Femur (tissue), 1 donor: ENCODE results near the gene LSM2.
A peak's percentile ranks its signal among the peaks of the same experiment; 100 is the strongest.
"Not testable (repeated sequence)": the region's sequence is repeated elsewhere in the genome, so short reads cannot be mapped to it uniquely, and the experiment has no call there.

Source experiments
- DNase-seq: peaks from one replicate; pipeline ENCODE4 v3.0.0-alpha.2; 2017

Gene LSM2

DNA sequence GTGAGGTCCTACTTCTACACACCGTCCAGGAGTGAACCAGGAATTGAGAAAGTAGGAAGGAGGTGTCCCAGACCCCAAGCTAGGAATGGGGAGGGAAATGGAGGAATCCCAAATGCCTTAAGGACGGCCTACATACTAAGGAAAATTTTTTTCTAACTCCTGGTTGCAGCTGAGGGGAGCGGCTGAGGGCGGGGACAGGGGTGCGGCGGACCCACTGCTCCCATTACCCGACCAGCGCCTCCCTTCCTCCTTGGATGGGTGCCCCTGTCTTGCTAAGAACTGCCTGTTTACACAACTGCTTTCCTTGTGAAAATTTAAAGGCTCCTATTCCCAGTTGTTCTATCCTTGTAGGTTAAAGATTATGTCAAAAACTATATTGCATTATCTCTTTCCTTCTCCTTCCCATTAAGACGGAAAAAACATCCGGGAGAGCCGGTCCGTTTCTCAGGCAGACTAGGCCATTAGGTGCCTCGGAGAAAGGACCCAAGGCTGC lies 20.1 kb upstream of the LSM2 start:
- DNase-seq, result peak; percentile 93

DNA sequence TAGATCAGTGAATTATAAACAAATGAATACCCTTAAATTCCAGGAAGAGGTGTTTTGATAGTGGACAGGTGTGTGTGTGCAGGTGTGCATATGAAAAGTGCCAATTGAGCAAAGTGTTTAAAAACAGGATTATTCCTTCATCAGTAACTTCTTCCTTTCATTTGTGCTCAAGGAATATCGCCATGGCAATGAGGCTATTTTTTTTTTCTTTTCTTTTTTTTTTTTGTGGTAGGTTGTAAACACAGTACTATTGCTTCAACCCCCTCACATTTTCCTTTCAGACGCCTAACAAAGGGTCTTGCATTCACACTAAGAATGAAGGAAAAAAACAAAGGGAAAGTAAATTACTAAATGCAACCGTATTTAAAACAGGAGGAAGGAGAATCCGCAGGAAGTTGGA lies 18.8 kb upstream of the LSM2 start:
- DNase-seq, result no peak

DNA sequence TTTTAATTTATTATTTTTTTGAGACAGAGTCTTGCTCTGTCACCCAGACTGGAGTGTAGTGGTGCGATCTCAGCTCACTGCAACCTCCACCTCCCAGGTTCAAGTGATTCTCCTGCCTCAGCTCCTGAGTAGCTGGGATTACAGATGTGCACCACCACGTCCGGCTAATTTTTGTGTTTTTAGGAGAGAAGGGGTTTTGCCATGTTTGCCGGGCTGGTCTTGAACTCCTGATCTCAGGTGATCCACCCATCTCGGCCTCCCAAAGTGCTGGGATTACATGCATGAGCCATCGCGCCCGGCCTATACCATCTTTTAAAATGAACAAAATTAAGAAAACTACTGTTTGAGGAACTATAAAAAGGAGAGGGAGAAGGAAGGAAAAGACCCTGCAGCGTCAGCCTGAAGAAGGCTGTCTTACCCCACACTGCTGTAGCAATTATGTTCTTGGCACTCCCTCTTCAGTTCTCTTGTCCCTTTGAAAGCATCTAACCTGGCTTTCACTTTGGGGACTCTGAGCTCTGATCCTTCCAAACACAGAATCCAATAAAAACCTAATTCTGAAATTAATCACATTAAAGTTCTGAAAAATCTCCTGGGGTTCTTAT lies 16.9 kb upstream of the LSM2 start:
- DNase-seq, result not testable (repeated sequence)

DNA sequence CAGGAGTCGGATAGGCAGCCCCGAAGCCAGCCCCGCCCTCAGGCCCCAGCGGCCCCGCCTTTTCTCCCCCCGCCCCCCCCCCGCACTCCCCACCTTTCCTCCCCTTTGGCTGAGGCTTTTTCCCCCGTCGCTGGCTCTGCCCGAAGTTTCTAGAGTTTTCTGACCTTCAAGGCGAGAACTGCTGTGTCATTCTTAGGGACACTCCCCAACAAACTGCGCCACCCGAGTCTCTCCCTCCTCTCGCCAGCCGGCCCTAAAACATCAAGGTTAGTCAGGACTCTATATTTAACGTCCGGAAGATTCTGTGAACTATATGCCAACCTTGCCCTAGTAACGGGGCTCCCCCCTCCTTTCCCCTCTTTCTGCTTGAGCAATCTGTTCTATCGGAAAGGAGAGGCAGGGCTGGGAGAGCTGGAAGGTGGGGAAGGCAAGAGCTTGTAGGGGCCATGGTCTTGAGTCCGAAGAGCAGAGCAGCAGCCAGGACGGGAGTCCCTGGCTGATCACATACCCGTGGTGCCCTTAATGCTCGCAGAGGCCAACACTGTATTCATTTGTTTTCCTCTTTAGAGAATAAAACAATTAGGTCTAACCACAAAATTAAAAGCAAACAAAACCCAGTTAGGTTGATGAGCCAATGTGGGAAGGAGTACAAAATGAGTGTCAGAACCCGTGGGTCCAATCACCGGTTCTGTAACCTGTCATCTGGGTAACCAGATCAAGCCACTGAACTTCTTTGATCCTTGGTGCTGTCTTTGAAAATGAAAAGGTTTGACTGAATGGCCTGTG lies 15.5 kb upstream of the LSM2 start:
- peak; percentile 89 for DNase-seq

DNA sequence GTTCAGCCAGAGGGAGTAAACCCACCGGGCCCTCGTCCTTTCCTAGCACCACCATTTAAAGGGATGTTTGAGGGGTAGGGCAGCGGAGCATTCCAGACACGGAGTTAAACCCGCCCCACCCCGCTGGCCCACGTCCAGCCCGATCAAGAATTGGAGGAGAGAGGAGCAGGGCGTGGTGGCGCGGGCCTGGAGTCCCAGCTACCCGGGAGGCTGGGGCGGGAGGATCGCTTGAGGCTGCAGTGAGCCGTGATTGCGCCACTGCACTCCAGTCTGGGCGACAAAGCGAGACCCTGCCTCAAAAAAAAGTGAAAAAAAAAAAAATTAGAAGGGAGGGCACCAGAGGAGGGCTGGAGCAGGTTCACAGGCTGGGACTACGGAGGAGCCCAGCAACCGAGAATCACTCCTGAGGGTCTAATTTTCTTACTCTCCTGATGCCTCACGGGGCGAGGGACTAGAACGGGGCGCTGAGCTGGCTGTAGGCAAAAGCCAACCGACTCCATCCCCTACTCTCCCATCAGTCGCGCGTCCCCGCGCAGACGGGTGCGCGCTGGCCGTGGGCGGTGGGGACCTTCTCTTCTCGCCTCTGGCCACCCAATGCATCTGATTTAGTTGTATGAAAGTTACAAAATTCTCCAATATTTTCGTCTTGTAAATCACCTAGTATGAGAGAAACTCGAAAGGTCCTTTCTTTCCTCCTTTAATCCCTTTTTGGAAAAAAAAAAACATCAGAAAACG lies 14.7 kb upstream of the LSM2 start:
- peak; percentile 65 for DNase-seq

DNA sequence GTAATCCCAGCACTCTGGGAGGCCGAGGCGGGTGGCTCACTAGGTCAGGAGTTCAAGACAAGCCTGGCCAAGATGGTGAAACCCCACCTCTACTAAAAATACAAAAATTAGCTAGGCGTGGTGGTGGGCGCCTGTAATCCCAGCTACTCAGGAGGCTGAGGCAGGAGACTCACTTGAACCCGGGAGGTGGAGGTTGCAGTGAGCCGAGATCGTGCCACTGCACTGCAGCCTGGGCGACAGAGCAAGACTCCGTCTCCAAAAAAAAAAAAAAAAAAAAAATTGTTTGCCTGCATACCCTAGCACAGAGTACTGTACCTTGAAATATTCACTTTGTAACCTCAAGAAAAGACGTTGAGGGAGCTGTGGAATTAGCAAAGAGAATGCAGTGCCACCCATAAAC lies 13.6 kb upstream of the LSM2 start:
- not testable (repeated sequence) for DNase-seq

DNA sequence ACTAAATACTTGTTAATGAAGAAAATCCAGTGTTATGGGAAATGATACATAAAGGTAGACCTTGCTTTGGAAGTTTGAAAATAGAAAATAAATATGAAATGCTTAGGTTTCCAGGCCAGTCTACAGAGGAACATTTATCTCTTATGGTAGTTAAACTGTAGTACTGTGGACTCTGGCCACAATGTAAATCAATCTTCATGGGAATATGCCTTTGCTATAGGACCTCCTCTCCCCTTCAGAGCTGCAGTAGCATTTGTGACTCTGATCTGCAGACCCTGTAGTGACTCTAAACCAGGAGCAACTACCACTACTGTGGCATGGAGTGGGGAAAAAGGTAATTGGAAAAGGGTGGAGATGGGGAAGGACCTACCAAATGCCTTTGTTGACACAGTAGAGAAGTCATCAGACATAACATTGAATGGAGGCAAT lies 13.1 kb upstream of the LSM2 start:
- no peak for DNase-seq

DNA sequence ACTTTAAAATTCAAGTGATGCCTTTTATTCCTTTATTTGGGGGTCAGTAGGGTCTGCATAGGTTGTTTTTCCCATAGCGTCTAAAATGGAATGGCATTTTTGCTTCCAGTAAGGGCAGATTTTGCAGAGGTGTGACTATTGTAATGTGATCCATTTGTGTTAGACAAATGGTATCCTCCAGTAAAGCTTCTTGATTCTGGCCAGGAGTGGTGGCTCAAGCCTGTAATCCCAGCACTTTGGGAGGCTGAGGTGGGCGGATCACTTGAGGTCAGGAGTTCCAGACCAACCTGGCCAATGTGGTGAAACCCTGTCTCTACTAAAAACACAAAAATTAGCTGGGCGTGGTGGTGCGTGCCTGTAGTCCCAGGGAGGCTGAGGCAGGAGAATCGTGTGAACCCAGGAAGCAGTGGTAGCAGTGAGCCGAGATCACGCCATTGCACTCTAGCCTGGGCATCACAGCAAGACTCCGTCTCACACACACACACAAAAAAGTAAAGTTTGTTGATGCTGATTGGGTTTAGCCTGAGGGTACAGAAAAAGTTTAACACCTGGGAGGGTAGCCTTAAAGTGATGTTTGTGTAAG lies 11.3 kb upstream of the LSM2 start:
- not testable (repeated sequence) for DNase-seq

DNA sequence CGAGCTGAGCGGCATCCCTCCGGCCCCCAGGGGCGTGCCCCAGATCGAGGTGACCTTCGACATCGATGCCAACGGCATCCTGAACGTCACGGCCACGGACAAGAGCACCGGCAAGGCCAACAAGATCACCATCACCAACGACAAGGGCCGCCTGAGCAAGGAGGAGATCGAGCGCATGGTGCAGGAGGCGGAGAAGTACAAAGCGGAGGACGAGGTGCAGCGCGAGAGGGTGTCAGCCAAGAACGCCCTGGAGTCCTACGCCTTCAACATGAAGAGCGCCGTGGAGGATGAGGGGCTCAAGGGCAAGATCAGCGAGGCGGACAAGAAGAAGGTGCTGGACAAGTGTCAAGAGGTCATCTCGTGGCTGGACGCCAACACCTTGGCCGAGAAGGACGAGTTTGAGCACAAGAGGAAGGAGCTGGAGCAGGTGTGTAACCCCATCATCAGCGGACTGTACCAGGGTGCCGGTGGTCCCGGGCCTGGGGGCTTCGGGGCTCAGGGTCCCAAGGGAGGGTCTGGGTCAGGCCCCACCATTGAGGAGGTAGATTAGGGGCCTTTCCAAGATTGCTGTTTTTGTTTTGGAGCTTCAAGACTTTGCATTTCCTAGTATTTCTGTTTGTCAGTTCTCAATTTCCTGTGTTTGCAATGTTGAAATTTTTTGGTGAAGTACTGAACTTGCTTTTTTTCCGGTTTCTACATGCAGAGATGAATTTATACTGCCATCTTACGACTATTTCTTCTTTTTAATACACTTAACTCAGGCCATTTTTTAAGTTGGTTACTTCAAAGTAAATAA lies 10.6 kb upstream of the LSM2 start:
- not testable (repeated sequence) for DNase-seq

DNA sequence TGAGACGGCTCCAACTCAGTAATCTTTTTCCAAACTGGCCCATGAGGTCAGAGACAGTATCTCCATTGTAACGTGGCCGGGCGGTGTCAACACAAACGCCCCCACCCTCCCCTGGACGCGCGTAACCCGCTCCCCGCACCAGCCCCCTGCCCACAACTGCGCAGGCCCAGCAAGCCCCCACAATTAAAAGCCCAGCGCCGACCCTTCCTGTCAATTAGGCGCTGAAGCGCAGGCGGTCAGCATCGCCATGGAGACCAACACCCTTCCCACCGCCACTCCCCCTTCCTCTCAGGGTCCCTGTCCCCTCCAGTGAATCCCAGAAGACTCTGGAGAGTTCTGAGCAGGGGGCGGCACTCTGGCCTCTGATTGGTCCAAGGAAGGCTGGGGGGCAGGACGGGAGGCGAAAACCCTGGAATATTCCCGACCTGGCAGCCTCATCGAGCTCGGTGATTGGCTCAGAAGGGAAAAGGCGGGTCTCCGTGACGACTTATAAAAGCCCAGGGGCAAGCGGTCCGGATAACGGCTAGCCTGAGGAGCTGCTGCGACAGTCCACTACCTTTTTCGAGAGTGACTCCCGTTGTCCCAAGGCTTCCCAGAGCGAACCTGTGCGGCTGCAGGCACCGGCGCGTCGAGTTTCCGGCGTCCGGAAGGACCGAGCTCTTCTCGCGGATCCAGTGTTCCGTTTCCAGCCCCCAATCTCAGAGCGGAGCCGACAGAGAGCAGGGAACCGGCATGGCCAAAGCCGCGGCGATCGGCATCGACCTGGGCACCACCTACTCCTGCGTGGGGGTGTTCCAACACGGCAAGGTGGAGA lies 8.5 kb upstream of the LSM2 start, which contains the start of the genes HSPA1A and HSPA1L:
HSPA1A (plus strand) TSS at position 519 of the 814 bp plus-strand sequence; CDS start at position 733, 214 bp downstream.
HSPA1L (minus strand) TSS at position 259 of the 814 bp plus-strand sequence. CDS start 3,311 bp downstream, outside the sequence.
- DNase-seq, result peak; percentile 98

DNA sequence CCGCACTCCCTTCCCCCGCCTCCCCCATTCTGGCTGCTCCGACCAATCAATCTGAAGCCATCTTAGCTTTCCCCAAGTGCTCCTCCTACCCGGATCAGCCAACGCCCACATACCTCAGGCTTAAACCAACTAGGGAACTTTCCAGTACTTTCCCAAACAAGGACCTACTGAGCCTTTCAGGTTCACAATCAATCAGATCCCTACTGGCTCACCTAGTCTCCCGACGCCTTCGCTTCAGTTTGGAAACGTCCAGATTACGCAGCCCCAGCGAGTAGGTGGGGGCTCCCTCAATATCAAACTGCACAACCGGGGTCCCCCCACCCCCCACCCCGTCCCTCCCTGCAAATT lies 7.9 kb upstream of the LSM2 start:
- DNase-seq, result peak; percentile 98

DNA sequence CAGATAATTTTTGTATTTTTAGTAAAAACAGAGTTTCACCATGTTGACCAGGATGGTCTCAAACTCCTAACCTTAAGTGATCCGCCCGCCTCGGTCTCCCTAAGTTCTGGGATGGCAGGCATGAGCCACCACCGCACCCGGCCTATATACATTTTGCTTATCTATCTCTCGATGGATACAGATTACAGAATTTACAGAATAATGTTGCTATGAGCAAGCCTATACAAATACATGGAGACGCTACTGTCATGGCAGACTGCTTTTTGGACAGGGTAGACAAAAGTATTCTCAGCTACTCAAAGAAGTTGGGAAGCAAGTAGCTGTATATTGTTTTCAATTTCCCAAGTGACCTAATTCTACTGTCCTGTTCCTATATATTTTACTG lies 6.7 kb upstream of the LSM2 start:
- no peak for DNase-seq

DNA sequence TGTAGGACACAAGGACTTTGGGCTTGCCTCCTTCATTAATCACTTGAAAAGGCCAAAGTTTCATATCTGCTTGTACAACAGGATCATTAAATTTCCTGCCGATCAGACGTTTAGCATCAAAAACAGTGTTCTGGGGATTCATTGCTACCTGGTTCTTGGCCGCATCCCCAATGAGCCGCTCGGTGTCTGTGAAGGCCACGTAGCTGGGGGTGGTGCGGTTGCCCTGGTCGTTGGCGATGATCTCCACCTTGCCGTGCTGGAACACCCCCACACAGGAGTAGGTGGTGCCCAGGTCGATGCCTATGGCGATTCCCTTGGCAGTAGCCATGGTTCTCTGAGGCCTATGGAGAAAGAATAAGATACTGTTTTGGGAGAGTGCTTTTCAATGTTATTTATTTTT lies 4.9 kb upstream of the LSM2 start:
- no peak for DNase-seq

DNA sequence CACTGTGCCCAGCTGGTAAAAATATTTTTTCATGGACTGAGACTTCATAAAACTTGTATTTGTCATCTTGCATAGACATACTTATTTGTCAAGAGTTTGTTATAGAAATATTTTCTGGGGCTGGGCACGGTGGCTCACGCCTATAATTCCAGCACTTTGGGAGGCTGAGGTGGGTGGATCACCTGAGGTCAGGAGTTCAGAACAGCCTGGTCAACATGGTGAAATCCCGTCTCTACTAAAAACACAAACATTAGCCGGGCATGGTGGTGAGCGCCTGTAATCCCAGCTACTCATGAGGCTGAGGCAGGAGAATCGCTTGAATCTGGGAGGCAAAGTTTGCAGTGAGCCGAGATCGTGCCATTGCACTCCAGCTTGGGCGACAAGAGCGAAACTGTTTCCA lies 1.8 kb upstream of the LSM2 start:
- not testable (repeated sequence) for DNase-seq

DNA sequence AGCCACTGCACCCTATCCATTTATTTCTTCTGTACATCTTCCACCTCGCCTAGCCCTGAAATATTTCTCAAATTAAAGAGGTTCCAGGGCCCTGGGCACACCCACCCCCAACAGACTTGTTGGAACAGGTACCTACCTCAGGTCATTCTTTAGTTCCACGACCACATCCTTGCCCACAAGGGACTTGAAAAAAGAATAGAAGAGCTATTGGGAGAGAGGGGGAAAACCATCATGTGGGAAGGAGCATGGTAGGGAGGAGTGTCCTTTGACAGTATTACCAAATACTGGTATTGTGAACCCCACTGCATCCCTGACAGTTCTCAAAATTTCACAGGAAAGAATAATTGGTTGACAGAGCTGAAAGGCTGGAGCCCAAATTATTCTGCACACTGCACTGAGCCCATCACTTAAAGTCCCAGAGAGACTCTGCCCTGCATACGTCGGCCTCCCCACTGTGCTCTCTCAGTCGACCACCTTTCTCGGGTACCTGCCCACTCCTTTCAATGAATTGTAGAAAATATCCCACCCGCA lies 762 bp downstream of the LSM2 start:
- DNase-seq, result no peak

DNA sequence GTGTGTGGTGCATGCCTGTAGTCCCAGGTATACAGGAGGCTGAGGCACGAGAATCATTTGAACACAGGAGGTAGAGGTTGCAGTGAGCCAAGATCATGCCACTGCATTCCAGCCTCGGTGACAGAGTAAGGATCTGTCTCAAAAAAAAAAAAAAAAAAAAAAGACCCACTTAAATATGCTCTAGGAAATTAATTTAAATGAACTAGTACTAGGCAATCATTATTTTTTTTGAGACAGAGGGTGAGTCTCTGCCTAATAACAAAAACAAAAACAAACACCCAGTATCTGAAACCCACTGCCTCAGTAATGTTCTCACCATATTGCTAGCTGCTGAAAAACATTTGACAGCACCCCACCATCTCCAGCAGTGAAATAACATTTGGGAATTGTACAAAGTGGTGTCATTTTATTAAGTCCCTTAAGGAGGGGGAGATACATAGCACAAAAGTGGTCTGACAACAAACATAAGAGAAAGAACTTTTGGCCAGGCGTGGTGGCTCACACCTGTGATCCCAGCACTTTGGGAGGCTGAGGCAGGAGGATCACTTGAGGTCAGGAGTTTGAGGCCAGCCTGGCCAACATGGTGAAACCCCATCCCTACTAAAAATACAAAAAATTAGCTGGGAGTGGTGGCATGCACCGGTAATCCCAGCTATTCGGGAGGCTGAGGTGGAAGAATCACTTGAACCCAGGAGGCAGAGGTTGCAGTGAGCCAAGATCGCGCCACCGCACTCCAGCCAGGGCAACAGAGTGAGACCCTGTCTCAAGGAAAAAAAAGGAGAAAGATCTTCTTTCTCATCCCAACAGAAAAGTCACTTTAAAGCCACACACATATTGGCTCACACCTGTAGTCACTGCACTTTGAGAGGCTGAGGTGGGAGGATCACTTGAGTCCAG lies 5.5 kb downstream of the LSM2 start:
- DNase-seq, result not testable (repeated sequence)

DNA sequence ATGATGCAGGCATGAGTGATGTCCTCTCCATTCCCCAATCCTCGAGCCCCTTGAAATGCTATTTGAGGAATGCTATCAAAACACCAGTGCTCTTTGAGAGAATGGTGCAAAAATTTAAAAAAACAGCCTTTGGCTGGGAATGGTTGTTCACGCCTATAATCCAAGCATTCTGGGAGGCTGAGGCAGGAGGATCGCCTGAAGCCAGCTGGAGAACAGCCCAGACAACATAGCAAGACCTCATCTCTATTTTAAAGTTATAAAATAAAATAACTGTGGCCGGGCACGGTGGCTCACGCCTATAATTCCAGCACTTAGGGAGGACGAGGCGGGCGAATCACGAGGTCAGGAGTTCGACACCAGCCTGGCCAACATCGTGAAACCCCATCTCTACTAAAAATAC lies 7.0 kb downstream of the LSM2 start:
- DNase-seq, result no peak

DNA sequence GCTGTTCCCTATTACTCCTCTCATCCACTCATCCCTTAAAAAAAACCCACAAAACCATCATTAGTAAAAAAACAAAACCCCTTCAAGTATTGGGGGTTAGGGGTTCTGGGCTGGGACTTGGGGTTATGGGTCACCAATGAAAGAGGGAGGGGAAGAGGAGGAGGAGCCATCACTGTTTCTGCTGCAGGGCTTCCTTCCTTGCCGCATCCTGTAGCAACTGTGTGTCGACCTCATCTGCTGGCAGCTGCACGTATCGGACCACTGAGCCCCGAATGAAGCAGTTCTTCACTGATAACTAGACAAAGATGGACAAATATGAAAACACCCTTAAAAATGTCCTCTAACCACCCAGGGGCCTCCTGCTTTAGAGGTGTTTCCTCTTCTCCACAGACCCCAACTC lies 9.2 kb downstream of the LSM2 start:
- DNase-seq, result no peak

DNA sequence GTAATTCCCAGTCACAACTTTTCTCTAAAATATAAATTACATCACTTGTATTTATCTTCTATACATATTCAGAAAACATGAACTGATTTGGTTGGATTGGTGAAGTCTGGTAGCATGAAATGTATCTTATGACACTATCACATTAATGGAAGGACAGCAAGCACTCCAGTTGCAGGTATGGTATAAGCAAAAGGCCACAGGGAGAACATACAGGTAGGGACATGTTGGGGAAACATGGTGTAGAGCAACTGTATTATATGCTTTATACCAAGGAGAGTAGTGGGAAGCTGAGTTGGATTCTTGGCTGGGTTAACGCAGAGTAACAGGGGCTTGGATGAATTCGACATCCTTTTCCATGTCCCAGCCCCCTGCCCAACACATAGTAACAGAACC lies 9.8 kb downstream of the LSM2 start:
- no peak for DNase-seq
